SKM-1 treated with dmso at 0.1 percent for 144 hours (cell line): ENCODE data around the gene ATOH8.
A peak's percentile ranks its signal among the peaks of the same experiment; 100 is the strongest.

Source experiments
- DNase-seq: peaks from one replicate; lab custom pipeline; 2025; ENCODE audit not compliant: unreplicated experiment; lab: John Stamatoyannopoulos, UW

The ATOH8 gene

DNA sequence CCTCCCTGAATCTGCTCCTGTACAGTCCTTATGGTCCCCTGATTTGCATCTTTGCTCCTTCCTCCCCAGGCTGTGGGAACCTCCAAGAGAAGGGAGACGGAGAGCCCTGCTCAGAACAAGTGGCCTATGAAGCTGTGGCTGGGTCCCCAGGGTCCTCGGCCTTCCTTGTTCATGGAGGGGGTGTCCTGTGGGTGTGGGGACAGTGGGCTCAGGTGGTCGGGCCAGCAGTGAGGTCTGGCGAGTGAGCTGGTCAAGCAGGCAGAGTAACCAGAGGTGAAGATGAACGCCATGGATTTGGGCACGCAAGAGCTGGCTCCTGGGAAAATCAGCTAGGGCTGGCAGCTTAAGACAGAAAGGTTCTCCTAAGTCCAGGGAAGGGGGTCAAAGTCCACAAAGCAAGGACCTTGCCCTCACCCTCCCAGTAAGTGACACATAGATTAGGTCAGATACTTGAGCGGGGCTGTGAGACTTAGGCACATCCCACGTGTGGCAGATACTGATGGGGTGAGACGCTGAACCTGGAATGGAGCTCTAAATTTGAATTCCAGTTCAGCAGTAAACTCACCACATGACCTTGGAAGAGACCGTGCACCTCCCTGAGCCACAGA, 34.8 kb upstream of the ATOH8 start:
- no peak for DNase-seq

DNA sequence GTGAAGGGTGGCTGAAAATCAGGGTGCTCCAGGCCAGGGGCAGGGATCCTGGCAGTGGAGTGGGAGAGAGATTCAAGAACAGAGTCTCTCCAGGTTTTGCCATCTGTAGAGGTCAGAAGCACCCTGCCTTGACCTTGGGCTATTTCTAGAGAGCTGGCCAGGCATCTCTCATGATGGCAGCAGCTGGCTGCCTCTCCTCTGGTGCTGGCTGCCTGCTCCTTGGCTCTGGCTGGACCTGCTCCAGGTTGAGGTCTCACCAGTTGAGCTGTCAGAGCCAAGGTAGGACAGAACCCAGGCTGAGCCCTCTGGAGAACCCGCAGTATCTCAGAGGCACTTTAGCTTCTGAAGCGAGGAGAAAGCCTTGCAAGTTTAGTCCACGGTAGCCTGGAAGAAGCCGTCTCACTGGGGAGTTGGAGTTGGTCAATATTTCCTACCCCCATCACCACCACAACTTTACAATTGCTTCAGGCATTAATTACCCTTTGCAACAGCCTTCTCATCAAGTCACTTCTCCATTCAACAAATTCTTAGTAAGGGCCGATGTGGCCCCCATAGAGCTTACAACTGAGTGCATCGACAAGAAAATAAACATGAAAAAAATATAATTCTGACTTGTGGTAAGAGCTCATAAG, 34.1 kb upstream of the ATOH8 start:
- DNase-seq, result peak; percentile 93

DNA sequence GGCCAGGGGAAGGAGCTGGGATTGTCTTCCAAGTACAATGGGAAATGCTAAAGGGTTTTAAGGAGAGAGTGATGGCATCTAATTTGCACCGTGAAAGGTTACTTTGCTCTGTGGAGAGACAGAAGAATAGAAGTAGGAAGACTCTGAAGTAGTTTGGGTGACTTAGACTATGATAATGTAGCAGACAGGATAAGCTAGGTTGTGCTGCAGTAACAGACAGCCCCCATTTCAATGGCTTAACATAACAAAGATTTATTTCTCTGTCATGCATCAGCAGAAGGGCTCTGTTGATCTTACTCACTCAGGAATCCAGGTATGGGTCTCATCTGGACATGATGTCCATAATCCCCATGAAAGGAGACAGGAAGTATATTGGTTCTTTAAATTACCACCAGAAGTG, 33.3 kb upstream of the ATOH8 start:
- DNase-seq, result no peak

DNA sequence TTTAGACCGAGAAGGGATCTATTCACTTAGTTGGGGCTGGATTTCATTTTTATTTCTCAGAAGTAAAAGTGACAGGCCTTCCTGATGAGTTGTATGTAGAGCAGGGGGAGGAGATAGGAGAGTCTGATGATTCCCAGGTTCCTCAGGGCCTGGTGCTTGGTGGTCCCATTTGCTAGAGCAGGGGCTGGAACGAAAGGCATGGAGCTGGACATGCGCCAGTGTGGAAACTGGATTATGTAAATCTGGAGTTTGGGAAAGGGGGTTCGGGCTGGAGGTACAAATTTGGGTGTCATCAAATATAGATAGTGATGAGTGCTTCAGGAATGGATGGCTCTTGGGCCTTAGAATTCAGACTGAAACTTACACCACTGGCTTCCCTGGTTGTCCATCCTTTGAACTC, 32.1 kb upstream of the ATOH8 start:
- no peak for DNase-seq

DNA sequence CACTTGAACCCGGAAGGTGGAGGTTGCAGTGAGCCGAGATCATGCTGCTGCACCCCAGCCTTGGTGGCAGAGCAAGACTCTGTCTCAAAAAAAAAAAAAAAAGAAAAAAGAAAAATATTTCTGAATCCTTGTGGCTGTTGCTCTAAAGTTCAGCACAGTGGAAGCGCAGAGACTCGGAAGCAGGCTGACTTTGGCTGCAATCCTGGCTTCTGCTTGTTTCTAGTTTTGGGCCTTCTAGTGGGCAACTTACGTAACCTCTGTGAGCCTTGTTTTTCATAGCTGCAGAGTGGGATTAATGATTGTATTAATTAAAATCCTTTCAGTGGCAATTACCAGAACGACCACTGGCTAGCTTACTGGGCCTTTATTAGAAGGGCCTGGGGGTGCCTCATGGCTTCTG, 31.3 kb upstream of the ATOH8 start:
- no peak for DNase-seq

DNA sequence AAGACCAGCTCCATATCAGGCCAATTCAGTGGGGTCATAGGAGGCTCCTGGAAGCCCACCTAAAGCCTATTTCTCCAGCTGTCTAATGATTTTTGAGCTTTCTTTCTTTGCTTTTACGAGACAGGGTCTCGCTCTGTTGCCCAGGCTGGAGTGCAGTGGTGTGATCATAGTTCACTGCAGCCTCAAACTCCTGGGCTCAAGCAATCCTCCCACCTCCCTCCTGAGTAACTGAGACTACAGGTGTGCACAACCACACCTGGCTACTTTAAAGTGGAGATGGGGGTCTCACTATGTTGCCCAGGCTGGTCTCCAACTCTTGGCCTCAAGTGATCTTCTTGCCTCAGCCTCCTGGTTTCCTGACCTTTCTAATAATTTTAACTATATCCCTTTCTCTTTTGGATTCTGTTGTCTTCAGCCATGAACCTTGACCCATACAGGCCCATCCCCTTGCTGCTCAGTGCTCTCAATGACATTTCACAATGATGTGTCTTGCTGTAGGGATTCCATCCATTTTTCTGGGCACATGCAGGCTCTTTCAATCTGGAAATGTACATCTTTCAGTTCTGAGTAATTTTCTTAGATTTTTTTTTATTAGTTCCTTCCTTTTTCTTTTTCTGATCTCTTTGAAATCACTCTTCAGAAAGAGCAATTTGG, 30.0 kb upstream of the ATOH8 start:
- DNase-seq, result no peak

DNA sequence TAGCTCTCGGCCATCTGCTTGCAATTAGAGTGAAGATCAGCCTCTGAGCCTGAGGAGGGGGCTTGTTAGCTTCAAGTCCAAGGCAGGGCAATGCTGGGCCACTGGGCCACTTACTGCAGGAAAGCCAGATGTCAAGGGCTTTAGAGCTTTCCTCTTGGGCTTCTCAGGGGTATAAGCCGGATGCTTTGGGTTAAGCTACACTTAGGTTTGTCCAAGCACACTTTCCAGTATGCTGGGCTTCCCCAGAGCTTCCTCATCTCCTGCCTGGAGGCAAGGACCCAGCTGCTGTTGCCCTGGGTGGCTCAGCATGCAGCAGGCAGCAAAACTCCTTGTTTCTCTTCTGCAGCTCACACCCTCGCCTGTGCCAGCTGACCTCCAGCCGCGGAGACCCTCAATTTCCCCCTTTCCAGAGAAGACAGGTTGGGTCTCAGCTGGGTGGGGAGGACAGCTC, 29.0 kb upstream of the ATOH8 start:
- DNase-seq, result no peak

DNA sequence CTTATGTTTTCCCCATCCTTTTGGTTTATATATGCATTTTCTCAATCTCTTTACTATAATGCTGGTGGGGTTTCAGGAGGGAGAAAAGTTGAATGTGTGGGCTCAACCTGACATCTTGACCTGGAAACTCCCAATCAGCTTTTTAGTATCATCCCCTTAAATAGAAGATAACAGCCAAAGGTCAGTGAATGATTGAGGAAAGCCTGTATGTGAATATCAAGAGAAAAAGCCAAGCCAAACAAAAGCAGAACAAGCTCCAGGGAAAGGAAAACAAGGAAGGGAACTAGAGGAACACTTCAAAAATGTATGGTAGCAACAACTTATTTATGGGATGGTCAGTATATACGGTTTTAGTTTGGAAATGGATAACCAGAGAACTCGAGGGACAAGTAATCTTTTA, 28.3 kb upstream of the ATOH8 start:
- DNase-seq, result no peak

DNA sequence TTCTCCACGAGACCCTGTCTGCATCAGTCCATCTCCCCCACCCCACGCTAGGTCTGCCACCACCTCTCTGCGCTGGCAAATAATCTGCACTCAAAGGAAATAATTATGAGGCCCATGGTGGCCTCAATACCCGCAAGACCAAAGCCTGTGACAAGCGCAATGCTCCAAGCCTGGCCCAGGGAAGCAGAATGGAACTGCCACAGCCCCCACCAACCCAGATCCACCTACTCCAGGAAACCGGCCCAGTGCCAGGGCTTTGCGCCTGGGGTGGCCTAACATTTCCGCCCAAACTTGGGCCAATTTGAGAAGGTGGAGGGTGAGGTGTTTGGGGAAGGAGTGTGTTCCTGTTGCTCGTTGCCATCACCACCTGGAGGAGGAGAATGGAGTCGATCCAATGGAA, 26.0 kb upstream of the ATOH8 start:
- no peak for DNase-seq

DNA sequence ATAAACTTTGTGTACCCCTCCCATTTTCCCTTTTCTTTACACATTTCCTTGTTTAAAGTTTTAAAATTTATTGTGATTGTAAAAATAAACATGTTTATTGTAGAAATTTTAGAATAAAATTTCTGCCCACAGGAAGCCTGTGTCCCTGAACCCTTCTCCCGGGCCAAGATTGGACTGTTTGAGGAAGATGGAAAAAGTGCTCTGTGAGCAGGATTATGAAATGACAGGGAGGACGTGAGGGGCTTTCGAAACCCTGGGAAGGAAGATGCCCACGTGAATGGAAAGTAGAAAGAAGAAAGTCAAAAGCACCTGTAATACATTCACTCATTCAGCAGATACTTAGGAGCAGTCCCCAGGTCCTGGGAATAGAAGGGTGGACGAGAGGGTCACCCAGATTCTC, 25.4 kb upstream of the ATOH8 start:
- DNase-seq, result no peak

DNA sequence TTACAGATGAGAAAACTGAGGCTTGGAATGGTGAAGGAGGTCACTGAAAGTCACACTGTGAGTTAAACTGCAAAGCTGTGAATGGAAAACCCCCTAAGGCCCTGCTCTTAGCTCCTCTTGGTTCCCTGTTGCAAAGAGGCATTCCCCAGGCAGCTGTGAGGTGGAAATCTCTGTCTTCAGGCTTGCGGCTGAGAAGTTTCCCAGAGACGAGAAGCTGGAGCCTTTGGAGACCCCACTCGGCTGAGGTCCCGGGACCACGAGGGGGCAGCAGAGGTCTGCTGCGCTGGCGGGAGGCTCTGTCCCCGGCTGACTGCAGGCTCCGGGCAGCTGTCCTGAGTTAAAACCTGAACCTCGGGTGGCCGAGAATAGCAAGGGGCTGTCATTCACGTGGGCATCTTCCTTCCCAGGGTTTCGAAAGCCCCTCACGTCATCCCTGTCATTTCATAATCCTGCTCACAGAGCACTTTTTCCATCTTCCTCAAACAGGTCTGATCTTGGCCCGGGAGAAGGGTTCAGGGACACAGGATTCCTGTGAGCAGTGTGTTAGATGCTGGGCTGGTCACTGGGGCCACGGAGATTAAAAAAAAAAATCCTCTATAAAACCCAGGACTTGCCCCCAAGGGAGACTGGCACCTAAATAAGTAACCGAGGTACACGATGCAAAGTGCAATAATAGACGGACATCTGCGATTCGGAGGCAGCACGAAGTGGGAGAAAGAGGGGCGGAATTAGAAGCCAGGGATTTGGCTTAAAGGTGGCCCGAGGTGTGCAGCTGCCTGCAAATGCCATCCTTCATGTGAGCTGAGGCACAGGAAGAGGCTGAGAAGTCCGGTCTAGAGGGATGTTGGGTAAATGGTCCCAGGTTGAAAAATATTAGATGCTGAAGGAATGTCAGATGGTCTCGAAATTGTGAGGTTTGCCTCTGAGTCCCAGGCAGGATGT, 24.6 kb upstream of the ATOH8 start:
- DNase-seq, result peak; percentile 86

DNA sequence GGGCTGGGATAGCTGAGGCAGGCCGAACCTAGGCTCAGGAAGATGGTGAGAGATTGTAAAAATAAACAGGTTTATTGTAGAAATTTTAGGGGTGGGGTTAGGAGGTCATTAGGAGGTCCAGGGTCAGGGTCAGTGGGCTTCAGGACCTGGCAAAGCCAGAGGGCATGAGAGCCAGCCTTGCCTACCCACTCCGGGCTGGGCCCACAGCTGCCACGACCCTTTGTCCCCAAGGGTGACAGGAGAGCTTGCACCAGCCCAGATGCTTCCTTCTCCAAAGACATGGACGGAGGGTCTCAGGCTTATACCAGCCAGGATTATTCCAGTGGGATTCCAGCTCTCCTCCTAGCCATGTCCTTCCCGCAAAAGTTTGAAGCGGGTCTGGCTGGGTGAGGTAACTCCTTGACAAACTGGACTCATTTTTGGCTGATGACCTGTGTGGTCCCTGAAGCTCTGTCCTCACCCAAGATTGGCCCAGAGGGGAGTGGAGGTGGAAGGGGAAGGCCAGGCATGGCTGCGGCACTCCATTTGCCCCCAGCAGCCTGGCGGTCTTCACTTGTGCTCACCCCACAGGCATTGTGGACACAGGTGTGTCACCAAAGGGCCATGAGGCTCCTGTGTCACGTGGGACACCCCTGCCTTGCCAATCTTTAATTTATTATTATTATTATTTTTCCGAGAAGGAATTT, 23.8 kb upstream of the ATOH8 start:
- DNase-seq, result no peak

DNA sequence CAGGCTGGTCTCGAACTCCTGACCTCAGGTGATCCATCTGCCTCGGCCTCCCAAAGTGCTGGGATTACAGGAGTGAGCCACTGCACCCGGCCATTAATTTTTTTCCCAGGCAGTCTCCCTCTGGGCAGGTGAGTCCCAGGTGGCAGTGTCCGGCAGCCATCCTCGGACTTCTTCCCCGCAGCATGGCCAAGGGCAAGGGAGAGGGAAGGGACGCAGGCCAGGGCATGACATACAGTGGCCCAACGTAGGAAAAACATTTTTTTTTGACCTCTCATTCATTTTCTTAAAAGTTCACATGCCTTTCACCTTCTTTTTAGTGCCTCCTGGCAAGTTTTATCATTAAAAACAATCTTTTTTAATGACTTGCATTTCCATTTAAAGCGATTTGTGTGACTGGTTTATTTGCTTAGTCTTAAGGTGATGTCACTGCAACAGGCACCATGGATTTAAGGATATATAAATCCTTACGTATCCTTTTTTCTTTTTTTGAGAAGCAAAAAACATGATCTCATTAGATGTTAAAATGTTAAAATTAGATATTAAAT, 23.0 kb upstream of the ATOH8 start:
- no peak for DNase-seq

DNA sequence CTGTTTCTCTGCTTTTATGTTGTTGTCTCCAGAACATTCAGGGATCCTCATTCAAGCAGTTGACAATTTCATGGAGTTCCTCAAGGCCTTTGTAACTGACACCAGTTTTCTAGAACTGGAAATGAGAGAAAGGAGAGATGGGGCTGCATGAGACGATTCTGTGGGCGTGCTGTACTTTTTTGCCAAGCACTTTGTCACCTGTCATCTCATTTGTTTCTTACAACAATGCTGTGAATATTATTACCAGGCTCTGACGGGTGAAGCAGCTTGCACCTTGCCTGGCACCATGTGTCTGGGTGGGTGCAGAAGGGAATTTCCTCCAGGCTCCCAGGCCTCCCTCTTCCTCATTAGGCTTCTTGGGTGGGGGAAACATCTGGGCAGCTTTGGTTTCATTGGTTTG, 22.2 kb upstream of the ATOH8 start:
- no peak for DNase-seq

DNA sequence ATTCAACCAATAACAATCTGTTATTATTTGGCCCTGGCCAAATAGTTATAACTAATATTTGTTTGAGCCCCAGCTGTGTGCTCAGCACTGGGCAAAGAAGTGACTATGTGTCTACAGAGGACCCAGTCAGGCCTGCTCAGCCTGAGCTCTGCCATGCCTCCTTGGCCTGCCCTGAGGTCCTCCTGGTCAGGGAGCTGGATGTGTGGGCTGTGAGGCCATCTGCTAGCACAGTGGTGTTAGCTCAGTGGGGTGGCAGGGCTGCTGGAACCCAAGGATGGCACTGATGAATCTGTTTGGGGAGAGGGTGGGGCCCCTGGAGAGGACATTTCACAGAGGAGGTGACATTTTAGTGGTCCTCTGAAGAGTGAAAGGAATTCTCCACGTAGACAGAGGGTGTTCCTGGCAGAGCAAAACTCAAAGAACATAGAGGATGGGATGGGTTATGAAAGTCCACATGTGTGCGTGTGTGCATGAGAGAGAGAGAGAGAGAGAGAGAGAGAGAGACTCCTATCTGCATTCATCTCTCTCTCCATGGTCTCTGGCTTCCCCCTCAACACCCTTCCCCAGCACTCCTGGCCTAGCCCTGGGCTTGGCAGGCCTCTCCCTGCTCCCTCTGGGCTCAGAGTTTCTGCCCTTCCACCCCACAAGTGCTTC, 21.2 kb upstream of the ATOH8 start:
- DNase-seq, result no peak

DNA sequence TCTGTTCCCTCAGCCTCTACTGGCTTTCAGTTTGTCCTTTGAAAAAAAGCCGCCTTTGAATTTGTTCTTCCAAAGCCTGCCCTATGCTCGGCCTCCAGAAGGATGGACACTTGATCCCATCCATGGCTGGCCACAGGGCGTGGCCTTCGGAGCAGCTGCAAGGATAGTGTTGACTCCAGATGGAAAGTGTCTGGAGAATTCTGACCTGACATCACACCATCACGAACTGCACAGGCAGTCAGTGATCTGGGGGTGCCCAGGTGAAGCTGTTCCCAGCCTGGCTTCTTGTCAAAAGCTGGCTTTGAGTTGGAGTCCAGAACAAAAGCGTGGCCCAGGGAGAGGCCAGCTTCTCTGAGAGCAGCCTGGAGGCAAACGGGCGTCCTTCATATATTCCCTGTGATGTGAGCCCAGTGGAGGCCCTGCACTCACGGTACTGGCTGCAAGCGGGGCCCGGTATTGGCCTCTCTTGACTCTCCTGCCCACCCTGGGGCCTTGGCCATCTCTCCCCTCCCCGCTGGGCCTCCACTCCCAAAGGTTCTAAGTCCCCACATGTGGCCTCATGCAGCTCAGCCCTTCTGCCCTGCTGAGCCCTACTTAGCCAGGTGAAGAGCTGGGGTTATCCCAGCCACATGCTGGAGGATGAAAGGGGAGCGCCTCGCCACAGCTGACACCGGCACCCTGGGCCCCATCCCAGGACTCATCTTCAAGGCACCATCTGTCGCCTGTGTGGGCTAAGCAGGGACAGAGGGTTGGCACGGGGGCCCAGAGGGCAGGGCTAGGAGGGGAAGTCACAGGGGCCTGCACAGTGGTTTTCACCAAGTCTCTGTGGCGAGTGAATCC, 20.4 kb upstream of the ATOH8 start:
- no peak for DNase-seq

DNA sequence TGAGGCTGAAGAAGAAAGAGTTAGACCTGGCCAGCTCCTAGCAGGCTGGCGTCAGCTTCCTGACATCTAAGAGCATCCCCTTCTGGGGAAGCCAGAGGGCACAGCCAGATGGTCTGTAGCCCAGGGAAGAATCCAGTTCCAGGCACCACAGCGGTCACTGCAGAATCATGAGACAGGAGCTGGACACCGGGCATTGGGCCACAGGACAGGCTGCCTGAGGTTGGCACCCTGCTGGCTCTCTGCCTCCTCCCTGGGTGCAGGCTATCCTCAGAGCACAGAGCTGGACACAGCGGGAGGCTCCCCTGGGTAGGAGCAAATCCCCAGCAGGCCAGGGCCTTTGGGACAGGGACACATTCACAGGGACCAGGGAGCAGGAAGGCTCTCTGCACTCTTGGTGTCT, 19.8 kb upstream of the ATOH8 start:
- no peak for DNase-seq

DNA sequence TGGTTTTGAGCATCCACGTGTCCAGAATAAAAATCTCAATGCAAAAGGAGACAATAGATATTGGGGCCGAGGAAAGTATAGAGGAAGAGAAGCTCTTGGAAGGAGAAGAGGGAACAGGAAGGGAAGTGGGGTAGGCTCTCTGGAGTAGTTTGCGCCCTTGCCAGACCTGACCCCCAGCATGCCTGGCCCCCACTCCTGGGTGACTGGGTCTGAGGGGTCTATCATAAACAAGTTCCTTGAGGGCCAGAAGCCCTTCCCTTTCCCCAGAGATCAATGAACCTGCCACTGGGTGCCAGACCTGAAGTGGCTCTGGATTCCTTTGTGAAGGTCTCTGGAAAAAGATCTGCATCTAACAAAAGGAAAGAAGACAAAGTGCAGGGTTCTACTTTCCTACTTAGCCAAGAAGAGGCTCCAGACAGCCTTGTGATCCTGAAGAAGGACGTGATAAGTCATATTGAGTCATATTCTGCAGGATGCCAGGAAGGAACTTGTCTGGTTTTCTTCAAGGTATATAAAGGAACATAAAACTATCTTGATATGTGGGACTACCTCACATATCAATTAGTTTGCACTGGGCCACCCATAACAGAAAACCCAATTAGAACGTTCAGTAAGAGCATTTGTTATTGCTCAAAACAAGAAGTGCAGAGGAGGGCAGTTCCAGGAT, 18.7 kb upstream of the ATOH8 start:
- no peak for DNase-seq

DNA sequence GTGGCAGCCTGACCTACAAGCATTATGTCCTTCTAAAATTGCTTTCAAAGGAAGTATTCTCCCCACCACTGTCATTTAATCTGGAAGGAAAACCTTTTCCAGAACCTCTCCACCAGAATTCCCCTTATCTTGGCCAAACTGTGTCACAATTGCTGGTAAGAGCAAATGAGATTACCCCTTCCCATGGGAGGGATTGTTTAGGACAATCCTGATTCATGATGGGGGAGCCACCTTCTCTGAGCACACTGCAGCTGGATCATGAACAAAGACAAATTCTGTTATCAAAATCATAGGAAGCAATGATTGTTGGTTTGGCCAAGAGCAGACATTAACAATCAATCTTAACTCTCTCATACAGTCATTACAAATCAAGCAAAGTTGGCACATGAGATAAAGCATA, 18.1 kb upstream of the ATOH8 start:
- no peak for DNase-seq
